ENCODE results near the gene OR1L8. TPM values are rescaled to one million over a fixed set of nuclear protein-coding genes. Genes with fewer than 3 reads are reported as not detected.
"Not testable (repeated sequence)": the region's sequence is repeated elsewhere in the genome, so short reads cannot be mapped to it uniquely, and the experiment has no call there.

The OR1L8 gene
- total RNA-seq, 6 experiments from 2014 or later, result not detected

DNA sequence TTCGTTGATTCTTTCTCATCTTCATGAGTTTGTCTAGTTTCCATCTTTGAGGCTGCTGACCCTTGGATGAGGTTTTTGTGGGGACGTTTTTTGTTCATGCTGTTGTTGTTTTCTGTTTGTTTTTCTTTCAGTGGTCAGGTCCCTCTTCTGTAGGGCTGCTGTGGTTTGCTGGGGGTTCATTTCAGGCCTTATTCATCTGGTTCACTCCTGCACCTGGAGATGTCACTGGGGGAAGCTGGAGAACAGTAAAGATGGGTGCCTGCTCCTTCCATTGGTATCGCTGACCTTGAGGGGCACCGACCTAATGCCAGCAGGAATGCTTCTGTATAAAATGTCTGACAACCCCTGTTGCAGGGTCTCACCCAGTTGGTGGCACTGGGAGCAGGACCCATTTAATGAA is 21.7 kb downstream of the OR1L8 start:
- no peaks in the 10 kb centered on the region for H3K9me3 Mint-ChIP-seq
- DNase-seq, result no peak
- H3K36me3 Mint-ChIP-seq (ENCODE audit: low read depth), result no peaks in the 10 kb centered on the region
- no peak overlapping the region for H3K4me3 Mint-ChIP-seq
- peaks cover 2% of the 10 kb centered on the region; the same call in 1 of the 2 replicates for H3K27me3 Mint-ChIP-seq (ENCODE audit: insufficient read depth)
- TF ChIP-seq CTCF (IDR thresholded peaks at IDR 0.05), result no peak
- H3K27ac Mint-ChIP-seq, result no peak overlapping the region
- H3K4me1 Mint-ChIP-seq (ENCODE audit: low read depth), result no peaks in the 10 kb centered on the region

- H3K4me1 Mint-ChIP-seq (ENCODE audit: low read depth), result no peaks in the 10 kb centered on the region
- DNase-seq, result no peak
- no peak within 1 kb of the TSS for H3K4me3 Mint-ChIP-seq
- peaks cover 6% of the 10 kb centered on the region for H3K27me3 Mint-ChIP-seq (ENCODE audit: insufficient read depth)
- no peak for TF ChIP-seq CTCF (IDR thresholded peaks at IDR 0.05)
- H3K36me3 Mint-ChIP-seq (ENCODE audit: low read depth), result no peaks in the 10 kb centered on the region
- H3K9me3 Mint-ChIP-seq, result no peaks in the 10 kb centered on the region
- H3K27ac Mint-ChIP-seq, result no peak within 1 kb of the TSS
Observed at GRCh38 chr9:122552812-122553211, 30.4 kb downstream of the OR1L8 start, which contains the start of gene OR1N2. Gene OR1N2 (plus strand): TSS chr9:122553112. CDS start chr9:122553212, 100 bp downstream.

- Mint-ChIP-seq H3K27me3 (ENCODE audit: insufficient read depth) (peaks cover 6% of the 10 kb centered on the region), H3K9me3 (no peaks in the 10 kb centered on the region), H3K4me1 (ENCODE audit: low read depth) (no peaks in the 10 kb centered on the region), H3K27ac (no peak overlapping the region), H3K36me3 (ENCODE audit: low read depth) (no peaks in the 10 kb centered on the region), H3K4me3 (no peak overlapping the region)
- TF ChIP-seq CTCF (IDR thresholded peaks at IDR 0.05), result no peak
- no peak for DNase-seq
Observed at GRCh38 chr9:122551371-122551770, 31.8 kb downstream of the OR1L8 start.

DNA sequence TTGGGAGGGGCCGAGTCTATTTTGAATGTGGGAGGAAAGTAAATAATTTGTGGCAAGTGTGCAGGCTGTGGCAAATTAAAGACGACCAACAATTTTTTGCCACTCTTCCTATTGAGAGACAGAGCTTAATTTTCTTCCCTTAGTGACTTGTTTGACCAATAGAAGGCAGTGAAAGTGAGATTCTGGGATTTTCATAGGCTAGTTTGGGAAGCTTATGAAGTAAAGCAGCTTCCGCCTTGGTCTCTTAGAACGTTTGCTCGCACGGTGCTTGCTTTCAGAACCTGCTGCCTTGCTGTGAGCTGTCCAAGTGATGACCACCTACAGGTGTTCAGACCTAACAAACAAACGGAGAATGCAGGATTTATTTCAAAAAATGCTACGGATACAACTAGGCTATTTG is 37.0 kb downstream of the OR1L8 start:
- H3K9me3 Mint-ChIP-seq, result no peaks in the 10 kb centered on the region
- H3K27ac Mint-ChIP-seq, result no peak overlapping the region
- no peaks in the 10 kb centered on the region for H3K27me3 Mint-ChIP-seq (ENCODE audit: insufficient read depth)
- no peak for DNase-seq
- H3K4me3 Mint-ChIP-seq, result peak overlapping the region; percentile 31; the same call in 1 of the 2 replicates
- no peaks in the 10 kb centered on the region for H3K4me1 Mint-ChIP-seq (ENCODE audit: low read depth)
- TF ChIP-seq CTCF (IDR thresholded peaks at IDR 0.05), result no peak
- no peaks in the 10 kb centered on the region for H3K36me3 Mint-ChIP-seq (ENCODE audit: low read depth)

DNA sequence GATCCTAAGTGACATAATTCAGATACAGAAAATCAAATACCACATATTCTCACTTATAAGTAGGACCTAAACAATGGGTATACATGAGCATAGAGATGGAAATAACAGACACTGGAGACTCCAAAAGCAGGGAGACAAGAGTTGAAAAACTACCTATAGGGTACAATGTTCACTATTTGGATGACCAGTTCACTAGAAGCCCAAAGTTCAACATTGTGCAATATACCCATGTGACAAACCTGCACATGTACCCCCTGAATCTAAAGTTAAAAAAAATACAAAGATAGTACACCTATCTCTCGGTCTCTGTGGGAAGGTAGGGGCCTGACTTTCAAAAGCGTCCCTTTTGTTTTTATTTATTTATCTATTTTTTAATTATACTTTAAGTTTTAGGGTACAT is 44.4 kb downstream of the OR1L8 start:
- Mint-ChIP-seq H3K4me3 (no peak overlapping the region), H3K9me3 (no peaks in the 10 kb centered on the region), H3K36me3 (ENCODE audit: low read depth) (no peaks in the 10 kb centered on the region), H3K4me1 (ENCODE audit: low read depth) (0 out of 2 replicates have a peak, but pooled peaks cover 5% of the 10 kb centered on the region), H3K27me3 (ENCODE audit: insufficient read depth) (peaks cover 16% of the 10 kb centered on the region), H3K27ac (no peak overlapping the region)
- no peak for DNase-seq
- TF ChIP-seq CTCF (IDR thresholded peaks at IDR 0.05), result no peak

- H3K4me3 Mint-ChIP-seq; H3K27ac Mint-ChIP-seq; DNase-seq; H3K4me1 Mint-ChIP-seq (ENCODE audit: low read depth); H3K36me3 Mint-ChIP-seq (ENCODE audit: low read depth); H3K9me3 Mint-ChIP-seq: not testable (repeated sequence)
- H3K27me3 Mint-ChIP-seq (ENCODE audit: insufficient read depth), result peaks cover 27% of the 10 kb centered on the region
Observed at GRCh38 chr9:122537066-122537465, 46.1 kb downstream of the OR1L8 start.

Data from HFFc6 (cell line).